ENCODE results near the gene MAP3K2.

DNA sequence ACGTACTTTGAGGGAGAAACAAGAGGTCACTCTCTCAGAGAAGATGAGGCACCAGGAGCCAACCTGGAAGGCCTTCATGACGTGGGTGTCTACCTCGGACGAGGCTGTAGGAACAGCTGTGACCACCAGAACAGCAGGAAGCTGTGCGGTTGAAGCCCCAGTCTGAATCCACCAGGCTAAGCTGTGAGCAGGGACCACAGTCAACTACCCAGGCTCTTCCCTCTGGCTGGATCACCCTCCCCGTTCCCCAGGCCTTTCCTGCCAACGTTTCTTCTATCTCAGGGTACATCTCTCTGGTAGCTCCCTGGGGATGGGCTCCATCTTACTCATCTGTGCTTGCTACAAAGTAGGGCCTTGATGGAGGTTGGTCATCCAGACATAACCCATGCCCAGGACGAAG lies 130.9 kb downstream of the MAP3K2 start:
- TF ChIP-seq, protein P1, sequence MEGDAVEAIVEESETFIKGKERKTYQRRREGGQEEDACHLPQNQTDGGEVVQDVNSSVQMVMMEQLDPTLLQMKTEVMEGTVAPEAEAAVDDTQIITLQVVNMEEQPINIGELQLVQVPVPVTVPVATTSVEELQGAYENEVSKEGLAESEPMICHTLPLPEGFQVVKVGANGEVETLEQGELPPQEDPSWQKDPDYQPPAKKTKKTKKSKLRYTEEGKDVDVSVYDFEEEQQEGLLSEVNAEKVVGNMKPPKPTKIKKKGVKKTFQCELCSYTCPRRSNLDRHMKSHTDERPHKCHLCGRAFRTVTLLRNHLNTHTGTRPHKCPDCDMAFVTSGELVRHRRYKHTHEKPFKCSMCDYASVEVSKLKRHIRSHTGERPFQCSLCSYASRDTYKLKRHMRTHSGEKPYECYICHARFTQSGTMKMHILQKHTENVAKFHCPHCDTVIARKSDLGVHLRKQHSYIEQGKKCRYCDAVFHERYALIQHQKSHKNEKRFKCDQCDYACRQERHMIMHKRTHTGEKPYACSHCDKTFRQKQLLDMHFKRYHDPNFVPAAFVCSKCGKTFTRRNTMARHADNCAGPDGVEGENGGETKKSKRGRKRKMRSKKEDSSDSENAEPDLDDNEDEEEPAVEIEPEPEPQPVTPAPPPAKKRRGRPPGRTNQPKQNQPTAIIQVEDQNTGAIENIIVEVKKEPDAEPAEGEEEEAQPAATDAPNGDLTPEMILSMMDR (IDR thresholded peaks at IDR 0.05) = no peak
- TF ChIP-seq EP300 (IDR thresholded peaks at IDR 0.05; ENCODE audit: low read depth) (no peak), POLR2AphosphoS5 (IDR thresholded peaks at IDR 0.05) (no peak), POLR2A (IDR thresholded peaks at IDR 0.05) (no peak)

Measured in transverse colon (tissue), 4 donors.